ENCODE data around the gene SSRP1.

GRCh38 chr11:57370941-57371340 is 35.2 kb upstream of the SSRP1 start:
- TF ChIP-seq REST (IDR thresholded peaks at IDR 0.05; ENCODE audit: low read depth) (no peak), EGR1 (IDR thresholded peaks at IDR 0.05) (no peak), EP300 (IDR thresholded peaks at IDR 0.05; ENCODE audit: borderline replicate concordance) (no peak), USF1 (IDR thresholded peaks at IDR 0.05) (no peak), RAD21 (IDR thresholded peaks at IDR 0.05; ENCODE audit: low read depth) (no peak), YY1 (IDR thresholded peaks at IDR 0.05; ENCODE audit: low read depth) (no peak), MAX (IDR thresholded peaks at IDR 0.05) (no peak), ZBTB7A (IDR thresholded peaks at IDR 0.05; ENCODE audit: low read depth) (no peak), CEBPB (IDR thresholded peaks at IDR 0.05) (no peak)

Data from Ishikawa (cell line).